22Rv1 (cell line): ENCODE data around the gene HSPA8.

Source experiments
- ZFX ChIP-seq: fragments of 450-650 bp; IDR thresholded peaks from 2 replicates; pipeline ENCODE4 v1.6.1; 2017; ENCODE audit warnings: antibody characterized with exemption, borderline replicate concordance
- TF ChIP-seq, protein P1 (sequence below): fragments of 450-650 bp; IDR thresholded peaks from 2 replicates; pipeline ENCODE4 v1.5.1; 2017; ENCODE audit warnings: mild to moderate bottlenecking

DNA sequence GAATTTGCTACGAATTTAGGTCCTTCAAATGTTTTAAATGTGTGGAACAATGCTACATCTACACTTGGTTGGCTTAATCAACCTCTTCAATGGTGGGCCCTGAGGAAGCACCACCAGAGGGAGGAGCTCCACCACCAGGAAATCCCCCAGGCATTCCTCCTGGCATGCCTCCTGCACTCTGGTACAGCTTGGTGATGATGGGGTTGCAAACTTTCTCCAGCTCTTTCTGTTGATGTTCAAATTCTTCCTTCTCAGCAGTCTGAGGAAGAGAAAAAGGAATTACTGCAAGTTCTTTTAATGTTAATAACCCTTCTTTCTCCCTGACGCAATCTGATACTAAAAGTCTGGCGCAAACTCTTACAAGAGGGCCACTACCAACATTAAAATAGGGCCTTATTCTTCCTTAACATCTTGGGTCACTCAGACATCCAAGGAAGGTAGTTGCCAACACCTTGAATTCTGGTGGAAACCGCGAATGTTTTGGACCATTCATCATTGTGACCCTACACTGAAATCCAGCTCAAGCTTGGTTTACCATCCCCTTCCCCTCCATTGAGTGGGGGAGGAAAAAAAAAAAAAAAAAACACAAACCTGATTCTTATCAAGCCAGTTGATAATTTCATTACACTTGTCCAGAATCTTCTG, 4.2 kb downstream of the HSPA8 start:
- TF ChIP-seq, protein P1, sequence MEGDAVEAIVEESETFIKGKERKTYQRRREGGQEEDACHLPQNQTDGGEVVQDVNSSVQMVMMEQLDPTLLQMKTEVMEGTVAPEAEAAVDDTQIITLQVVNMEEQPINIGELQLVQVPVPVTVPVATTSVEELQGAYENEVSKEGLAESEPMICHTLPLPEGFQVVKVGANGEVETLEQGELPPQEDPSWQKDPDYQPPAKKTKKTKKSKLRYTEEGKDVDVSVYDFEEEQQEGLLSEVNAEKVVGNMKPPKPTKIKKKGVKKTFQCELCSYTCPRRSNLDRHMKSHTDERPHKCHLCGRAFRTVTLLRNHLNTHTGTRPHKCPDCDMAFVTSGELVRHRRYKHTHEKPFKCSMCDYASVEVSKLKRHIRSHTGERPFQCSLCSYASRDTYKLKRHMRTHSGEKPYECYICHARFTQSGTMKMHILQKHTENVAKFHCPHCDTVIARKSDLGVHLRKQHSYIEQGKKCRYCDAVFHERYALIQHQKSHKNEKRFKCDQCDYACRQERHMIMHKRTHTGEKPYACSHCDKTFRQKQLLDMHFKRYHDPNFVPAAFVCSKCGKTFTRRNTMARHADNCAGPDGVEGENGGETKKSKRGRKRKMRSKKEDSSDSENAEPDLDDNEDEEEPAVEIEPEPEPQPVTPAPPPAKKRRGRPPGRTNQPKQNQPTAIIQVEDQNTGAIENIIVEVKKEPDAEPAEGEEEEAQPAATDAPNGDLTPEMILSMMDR: no peak
- no peak for TF ChIP-seq ZFX
